GM21447 (cell line): ENCODE results near the gene KCNAB2.

Source experiments
- ATAC-seq: cut with Tn5 transposase; IDR thresholded peaks from one replicate; pipeline ENCODE4 v1.9.1; 2021; ENCODE audit not compliant: unreplicated experiment

KCNAB2 gene

DNA sequence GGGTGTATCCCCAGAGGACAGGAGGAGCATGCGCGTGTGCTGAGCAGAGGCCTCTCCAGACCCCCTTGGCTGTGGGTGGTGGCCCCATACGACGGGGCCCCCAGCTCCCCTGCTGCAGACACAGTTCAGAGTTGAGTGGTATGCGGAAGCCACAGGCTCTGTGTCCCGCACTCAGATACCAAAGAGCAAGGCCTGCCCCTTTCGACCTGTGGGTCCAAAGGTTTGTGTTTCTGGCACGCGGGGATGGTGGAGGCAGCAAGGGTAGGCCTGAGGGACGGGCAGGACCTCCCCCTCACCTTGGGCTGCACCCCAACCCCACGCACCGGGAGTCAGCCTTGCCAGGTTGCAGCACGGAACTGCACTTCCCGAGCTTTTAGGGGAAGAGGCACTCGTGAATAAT lies at the start of gene KCNAB2:
Gene KCNAB2, plus strand, starts transcription at position 328 of the 400 bp plus-strand sequence. CDS start 5,649 bp downstream, outside the sequence.
- ATAC-seq: no peak

DNA sequence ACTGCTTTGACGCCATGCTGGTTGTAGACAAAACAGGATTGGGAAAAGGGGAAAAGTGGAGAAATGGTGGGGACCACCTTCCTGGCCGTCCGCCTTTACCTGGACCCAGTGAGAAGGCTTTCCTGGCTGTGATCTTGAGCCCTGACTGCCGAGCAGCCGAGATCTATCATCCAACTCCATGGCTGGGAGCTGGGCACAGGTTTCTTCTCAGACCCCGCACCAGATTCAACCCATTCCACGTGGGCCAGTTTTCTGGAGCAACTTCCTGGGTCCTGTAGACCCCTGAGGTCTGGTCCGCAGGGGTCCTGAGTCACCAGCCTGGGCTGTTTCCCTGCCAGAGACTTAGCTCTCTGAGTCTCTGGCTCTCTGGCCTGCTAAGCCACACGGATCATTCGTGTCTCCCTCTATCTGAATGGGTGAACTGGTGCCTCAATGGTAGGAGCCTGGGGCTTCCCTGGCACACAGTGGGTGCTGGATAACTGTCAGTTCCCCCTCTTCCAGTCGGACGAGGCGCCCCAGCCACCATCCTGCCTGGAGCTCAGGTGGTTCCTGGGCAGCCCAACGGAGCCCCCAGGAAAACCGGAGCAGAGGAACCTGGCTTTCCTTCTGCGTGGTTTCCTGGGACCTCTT lies 48.9 kb upstream of the KCNAB2 start:
- ATAC-seq: no peak

DNA sequence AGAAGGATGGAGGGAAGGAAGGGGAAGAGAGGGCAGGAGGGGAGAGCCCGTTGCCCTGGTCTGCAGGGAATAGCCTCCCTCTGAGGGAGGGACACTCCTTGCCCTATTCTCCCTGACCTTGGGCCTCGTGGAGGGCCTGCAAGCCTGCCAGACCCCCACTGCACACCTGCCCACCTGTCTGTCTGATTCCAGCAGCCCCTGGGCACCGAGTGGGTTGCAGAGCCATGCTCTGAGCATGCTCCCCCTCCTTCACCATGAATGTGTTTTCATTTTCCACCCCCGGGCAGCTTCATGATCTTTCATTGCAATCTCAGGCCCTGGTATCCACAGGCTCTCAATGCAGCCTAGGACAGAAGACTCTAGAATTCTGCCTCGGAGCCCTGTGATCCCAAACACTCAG lies 48.4 kb upstream of the KCNAB2 start:
- ATAC-seq: no peak

DNA sequence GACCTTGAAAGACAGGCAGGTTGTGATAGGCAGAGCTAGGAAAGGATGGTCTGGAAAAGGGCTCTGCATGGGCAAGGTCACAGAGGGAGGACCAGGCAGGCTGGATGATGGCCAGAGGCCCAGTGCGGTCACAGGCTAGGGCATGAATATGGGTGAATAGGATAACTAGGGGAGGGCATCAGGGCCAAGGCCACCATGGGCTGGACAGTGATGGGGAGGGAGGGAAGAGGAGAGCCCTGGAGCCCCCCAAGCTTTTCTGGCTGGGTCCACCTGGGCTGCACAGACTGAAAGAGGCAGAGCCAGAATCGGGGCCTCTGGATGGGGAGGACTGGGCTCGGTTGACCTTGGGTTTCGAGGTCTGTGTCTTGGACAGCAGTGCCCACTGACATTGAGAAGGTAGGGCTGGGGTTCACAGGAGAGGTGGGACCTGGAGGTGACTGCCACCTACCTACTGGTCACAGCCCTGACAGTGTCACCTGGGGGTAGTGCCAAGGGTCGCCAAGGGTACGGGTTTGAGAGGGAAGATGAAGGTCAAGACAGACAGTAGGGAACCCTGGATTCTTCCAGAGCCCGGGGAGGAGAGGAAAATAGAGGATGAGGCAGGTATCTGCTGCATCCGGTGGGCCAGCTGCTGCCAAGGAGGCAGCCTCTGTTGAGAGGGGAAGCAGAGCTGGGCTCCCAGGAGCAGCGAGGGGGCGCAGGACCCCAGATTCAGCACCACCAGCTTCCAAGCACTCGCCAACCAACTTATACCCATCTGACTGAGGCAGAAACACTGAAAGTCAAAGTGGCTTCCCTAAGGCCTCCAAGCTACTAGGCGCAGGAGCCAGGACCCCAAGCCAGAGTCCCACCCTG lies 47.4 kb upstream of the KCNAB2 start:
- ATAC-seq: no peak

GRCh38 chr1:5998906-5999301 lies 46.8 kb upstream of the KCNAB2 start:
- no peak for ATAC-seq

GRCh38 chr1:5999711-6000443 lies 45.8 kb upstream of the KCNAB2 start:
- ATAC-seq: no peak

GRCh38 chr1:6000444-6001288 lies 45.0 kb upstream of the KCNAB2 start:
- no peak for ATAC-seq

- ATAC-seq: no peak
Observed at GRCh38 chr1:6001992-6002576, 43.6 kb upstream of the KCNAB2 start.

GRCh38 chr1:6002714-6003501 lies 42.8 kb upstream of the KCNAB2 start:
- no peak for ATAC-seq

GRCh38 chr1:6003568-6004411 lies 41.9 kb upstream of the KCNAB2 start:
- ATAC-seq: no peak

DNA sequence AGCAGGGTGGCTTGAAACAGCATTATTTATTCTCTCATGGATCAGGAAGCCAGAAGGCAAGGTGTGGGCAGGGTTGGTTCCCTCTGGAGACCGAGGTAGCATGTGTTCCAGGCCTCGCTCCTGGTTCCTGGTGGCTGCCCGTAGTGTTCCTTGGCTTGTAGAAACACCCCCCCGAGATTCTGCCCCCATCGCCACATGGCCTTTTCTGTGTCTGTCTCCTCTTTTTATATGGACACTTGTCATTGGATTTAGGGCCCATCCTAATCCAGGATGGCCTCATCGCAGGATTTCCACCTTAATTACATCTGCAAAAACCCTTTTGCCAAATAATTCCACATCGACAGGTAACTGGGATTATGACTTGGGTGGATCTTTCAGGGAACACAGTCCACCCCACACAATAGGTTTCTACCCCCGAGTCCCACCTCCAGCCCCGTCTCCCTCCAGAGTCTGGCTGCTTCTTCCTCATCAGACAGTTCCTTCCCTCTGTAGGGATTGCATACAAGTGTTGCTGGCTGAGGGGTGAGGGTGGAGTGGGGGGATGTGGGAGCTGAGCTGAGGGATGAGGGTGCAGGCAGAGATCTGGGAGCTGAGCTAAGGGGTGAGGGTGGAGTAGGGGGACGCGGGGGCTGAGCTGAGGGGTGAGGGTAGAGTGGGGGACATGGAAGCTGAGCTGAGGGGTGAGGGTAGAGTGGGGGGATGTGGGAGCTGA lies 41.1 kb upstream of the KCNAB2 start:
- no peak for ATAC-seq

DNA sequence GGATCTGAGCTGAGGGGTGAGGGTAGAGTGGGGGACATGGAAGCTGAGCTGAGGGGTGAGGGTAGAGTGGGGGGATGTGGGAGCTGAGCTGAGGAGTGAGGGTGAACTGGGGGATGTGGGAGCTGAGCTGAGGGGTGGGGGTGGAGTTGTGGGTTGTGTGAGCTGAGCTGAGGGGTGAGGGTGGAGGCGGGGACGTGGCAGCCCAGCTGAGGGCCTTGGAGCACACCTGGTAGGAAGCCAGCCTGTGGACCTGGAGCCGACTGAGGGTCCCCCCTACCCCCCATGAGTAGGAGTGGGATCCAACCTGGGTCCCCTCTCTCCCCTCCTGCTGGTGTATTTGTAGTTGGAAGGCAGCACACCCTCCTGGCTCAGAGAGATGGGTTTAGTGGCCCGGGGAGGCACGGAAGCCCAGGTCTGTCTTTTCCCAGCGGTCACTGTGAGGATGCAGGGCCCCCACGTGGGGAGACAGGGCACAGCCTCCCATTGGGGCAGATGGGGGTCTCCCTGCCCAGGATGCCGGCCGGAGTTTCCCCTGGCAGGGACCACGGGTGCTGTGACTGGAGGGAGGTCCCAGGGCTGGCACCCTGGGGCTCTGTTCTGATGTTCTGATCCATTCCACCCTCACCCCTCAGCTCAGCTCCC lies 40.3 kb upstream of the KCNAB2 start:
- no peak for ATAC-seq

GRCh38 chr1:6006882-6007281 lies 38.8 kb upstream of the KCNAB2 start:
- no peak for ATAC-seq

- ATAC-seq: no peak
Observed at GRCh38 chr1:6007318-6008083, 38.2 kb upstream of the KCNAB2 start.

DNA sequence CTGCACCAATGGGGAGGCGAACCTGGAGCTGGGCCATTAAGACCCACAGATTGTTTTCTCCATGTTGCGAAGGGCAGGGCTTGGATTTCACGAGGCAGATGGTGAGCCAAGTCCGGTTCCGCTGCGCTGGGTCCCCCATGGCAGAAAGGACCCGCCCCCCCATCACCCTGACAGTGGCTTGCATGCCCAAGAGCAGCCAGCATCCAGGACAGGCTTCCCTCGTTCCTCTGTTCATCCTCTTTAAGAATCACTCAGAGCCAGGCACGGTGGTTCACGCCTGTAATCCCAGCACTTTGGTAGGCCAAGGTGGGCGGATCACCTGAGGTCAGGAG lies 37.6 kb upstream of the KCNAB2 start:
- no peak for ATAC-seq

GRCh38 chr1:6008696-6009095 lies 37.0 kb upstream of the KCNAB2 start:
- ATAC-seq: no peak
